Kidney glomerular epithelial cell (primary cell): ENCODE data around the gene YIPF7.

ENCODE experiments used
- DNase-seq: peaks from one replicate; lab custom pipeline; 2025; lab: John Stamatoyannopoulos, UW

Gene YIPF7

GRCh38 chr4:44651425-44651824 is at the start of gene YIPF7:
Gene YIPF7 (minus strand): TSS chr4:44651625. CDS start chr4:44650100, 1,525 bp downstream.
- no peak for DNase-seq

GRCh38 chr4:44701037-44701436 is 49.6 kb upstream of the YIPF7 start:
- DNase-seq: no peak

GRCh38 chr4:44700427-44700826 is 49.0 kb upstream of the YIPF7 start:
- no peak for DNase-seq

GRCh38 chr4:44684648-44685047 is 33.2 kb upstream of the YIPF7 start:
- no peak for DNase-seq

GRCh38 chr4:44679060-44679459 is 27.6 kb upstream of the YIPF7 start:
- no peak for DNase-seq

- DNase-seq: peak; percentile 67
Observed at GRCh38 chr4:44678094-44679041, 26.9 kb upstream of the YIPF7 start, which contains the start of gene GUF1. Gene GUF1 (plus strand): TSS chr4:44678420. CDS start chr4:44678623, 203 bp downstream.

- no peak for DNase-seq
Observed at GRCh38 chr4:44675366-44675765, 23.9 kb upstream of the YIPF7 start.

- DNase-seq: no peak
Observed at GRCh38 chr4:44674471-44674870, 23.0 kb upstream of the YIPF7 start.

- DNase-seq: no peak
Observed at GRCh38 chr4:44671636-44672035, 20.2 kb upstream of the YIPF7 start.

GRCh38 chr4:44670506-44671199 is 19.2 kb upstream of the YIPF7 start:
- no peak for DNase-seq

GRCh38 chr4:44668526-44668925 is 17.1 kb upstream of the YIPF7 start:
- no peak for DNase-seq

- DNase-seq: no peak
Observed at GRCh38 chr4:44663539-44664263, 12.3 kb upstream of the YIPF7 start.

- no peak for DNase-seq
Observed at GRCh38 chr4:44662623-44663005, 11.2 kb upstream of the YIPF7 start.

GRCh38 chr4:44661940-44662622 is 10.7 kb upstream of the YIPF7 start:
- no peak for DNase-seq

- DNase-seq: no peak
Observed at GRCh38 chr4:44660396-44660795, 9.0 kb upstream of the YIPF7 start.

- no peak for DNase-seq
Observed at GRCh38 chr4:44652002-44652401, 577 bp upstream of the YIPF7 start.

GRCh38 chr4:44646151-44646550 is 5.3 kb downstream of the YIPF7 start:
- DNase-seq: no peak

GRCh38 chr4:44638091-44638490 is 13.3 kb downstream of the YIPF7 start:
- no peak for DNase-seq

- DNase-seq: no peak
Observed at GRCh38 chr4:44632733-44633132, 18.7 kb downstream of the YIPF7 start.

GRCh38 chr4:44632089-44632488 is 19.3 kb downstream of the YIPF7 start:
- no peak for DNase-seq

- peak; percentile 60 for DNase-seq
Observed at GRCh38 chr4:44629280-44629866, 22.1 kb downstream of the YIPF7 start.
